GM19023 (cell line): ENCODE data around the gene EWSR1.
"Not testable (repeated sequence)": the region's sequence is repeated elsewhere in the genome, so short reads cannot be mapped to it uniquely, and the experiment has no call there.

Experiments used
- ATAC-seq: cut with Tn5 transposase; IDR thresholded peaks from one replicate; pipeline ENCODE4 v1.9.1; 2021; ENCODE audit warnings: mild to moderate bottlenecking, moderate library complexity; ENCODE audit not compliant: unreplicated experiment

The EWSR1 gene, protein sequence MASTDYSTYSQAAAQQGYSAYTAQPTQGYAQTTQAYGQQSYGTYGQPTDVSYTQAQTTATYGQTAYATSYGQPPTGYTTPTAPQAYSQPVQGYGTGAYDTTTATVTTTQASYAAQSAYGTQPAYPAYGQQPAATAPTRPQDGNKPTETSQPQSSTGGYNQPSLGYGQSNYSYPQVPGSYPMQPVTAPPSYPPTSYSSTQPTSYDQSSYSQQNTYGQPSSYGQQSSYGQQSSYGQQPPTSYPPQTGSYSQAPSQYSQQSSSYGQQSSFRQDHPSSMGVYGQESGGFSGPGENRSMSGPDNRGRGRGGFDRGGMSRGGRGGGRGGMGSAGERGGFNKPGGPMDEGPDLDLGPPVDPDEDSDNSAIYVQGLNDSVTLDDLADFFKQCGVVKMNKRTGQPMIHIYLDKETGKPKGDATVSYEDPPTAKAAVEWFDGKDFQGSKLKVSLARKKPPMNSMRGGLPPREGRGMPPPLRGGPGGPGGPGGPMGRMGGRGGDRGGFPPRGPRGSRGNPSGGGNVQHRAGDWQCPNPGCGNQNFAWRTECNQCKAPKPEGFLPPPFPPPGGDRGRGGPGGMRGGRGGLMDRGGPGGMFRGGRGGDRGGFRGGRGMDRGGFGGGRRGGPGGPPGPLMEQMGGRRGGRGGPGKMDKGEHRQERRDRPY

DNA sequence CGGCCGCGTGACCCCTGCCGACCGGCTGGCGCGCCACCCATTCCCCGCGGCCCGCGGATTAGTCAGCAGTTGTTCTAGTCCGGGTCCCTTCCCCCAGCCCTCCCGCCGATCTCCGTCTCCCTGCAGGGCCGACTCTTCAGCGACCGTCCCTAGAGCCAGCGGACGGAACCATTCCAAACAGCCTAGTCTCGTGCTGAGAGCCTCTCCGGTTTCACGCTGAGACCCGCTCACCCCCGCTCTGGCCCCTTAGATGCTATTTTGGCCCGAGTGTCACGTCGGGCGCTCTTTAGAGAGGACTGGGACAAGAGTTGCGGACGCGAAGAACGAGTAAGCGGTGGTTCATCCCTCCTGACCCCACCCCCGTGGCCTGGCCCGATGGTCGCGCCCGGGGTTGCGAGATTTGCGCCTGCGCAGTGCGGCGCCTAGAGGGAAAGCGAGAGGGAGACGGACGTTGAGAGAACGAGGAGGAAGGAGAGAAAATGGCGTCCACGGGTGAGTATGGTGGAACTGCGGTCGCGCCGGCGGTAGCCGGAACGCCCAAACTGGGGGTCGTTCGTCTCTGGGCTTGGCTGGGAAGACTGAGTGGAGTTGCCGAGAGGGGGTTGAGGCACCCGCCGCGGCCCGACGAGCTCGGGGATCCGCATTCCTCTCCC lies at the start of gene EWSR1, which contains the start of gene RHBDD3:
TSS of gene EWSR1 (plus strand) at position 411 of the 653 bp plus-strand sequence. CDS start at position 480, 69 bp downstream.
TSS of gene RHBDD3 (minus strand) at position 124 of the 653 bp plus-strand sequence. CDS start 2,355 bp downstream, outside the sequence.
- peak; percentile 81 for ATAC-seq

DNA sequence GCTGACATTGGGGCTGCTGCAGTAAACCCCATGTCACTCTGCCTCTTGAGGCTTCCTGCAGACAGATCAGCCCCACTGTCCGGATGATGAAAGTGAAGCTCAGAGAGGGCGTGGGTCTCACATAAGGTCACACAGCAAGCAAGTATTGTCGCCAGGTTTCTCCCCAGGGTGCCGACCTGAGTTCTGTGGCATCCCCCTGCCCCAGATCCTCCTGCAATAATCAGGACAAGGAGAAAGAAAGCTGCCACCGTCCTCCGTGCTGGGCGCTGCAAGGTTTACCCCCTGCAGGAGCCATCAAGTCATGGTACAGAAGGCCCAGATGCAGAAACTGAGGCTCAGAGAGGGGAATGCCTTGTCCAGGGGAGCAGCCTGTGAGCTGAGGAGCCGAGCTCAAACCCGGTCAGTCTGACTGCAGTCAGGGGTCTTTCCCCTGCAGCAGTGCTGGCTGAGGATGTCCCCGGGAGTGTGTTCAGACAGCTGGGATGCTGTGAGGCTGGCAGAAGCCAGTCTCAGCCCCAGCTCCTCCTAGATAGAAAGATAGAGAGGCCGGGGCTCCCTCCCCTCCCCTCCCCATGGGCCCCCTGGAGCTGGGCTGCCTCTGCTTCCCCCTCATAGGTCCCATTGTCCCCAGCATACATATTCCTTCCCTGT lies 49.2 kb upstream of the EWSR1 start:
- no peak for ATAC-seq

DNA sequence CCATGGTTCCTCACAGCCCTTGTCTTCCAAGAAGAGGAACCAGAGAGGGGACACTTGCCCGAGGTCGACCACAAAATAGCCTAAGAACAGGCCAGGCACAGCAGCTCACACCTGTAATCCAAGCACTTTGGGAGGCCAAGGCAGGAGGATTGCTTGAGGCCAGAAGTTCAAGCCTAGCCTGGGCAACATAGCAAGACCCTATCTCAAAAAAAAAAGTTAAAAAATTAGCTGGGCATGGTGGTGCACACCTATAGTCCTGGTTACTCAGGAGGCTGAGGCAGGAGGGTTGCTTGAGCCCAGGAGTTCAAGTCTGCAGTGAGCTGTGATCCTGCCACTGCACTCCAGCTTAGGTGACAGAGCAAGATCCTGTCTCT lies 48.7 kb upstream of the EWSR1 start:
- not testable (repeated sequence) for ATAC-seq

DNA sequence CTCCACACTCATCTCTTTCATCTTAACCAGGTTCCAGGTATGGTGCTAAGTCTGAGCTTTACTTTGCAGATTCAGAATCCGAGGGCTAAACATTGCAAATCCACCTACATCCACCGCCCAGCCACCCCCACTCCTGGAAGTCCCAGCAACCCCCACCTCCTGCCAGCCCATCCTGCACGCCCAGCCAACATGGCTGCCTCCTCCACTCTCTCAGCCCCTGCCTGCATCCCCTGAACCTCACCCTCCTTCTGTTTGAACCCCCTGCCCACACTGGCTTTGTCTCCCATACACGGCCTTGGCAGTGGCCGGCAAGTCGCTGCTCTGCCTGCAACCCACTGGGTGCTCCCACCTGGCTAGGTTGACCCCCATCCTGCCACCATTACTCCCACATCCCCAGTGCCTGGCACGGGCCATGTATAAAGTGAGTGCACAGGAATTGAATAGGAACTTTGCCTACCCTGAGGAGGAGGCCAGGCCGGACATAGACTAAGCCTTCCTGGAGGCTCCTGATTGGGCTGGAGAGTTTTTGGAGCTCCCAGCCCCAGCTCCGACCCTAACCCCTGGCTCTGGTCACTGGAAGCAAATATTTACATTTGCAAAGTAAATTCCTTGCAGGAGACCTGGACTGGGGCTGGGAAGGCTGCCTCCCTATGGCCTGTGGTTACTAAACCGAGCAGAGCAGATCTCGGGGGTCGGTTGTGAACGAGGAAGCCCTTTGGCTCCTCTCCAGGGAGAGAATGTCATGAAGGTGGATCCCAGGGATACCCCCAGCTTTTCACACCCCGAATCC lies 48.0 kb upstream of the EWSR1 start:
- ATAC-seq: no peak

DNA sequence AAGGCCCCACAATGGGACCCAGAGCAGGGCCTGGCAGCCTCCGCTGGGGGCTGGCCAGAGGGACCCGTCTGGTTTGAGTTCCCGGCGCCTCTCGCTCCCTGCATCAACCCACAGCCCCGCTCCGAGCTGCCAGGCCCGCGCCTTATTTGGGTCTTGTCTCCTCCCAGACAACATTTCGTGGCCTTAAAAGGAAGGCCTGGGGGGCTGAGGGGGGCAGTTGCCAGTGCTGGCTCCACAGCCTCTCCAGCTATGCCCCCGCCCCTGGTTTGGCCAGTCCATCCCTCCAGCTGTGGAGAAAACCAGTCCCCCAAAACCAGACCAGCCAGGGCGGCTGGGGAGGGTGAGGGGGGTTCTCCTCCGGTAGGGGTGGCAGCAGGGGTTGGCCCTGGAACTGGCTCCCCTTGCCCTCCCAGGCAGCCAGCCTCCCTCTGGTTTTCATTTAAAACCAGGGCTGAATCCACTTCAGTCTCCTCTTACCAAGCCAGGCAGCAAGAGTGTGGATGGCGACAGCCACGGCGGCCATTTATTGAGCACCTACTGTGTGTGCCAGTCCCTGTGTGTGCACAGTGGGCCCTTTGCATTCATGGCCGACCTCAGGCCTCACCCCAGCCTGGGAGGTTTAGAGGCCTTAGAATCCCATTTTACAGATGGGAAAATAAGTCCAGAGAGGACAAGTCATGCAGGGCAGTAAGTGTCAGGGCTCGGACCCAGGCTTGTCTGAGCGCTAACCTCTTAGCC lies 43.8 kb upstream of the EWSR1 start:
- ATAC-seq: no peak

DNA sequence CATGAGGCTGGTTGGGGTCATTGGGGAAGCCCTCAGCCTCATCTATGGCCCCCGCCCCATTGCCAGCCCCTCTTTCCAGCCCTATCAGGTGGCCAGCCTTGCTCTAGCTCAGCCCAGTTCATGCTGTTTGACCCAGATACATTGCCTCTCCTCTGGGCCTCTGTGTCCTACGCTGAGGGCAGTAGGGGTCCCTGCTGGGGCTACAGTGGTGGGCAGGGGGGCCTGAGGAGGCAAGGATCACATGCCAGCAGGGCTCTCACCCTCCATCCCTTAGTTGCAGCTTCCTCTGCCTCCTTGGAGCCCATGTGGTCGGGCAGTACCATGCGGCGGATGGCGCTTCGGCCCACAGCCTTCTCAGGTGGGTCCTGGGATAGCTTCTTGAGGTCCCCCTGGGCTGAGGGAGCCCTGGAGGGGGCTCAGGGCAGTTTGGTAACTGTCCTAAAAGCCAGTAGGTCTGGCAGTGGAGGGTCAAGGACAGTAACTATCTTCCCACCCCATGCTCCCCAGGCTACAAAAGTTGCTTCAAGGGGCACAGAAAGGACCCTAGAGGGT lies 43.1 kb upstream of the EWSR1 start:
- no peak for ATAC-seq

DNA sequence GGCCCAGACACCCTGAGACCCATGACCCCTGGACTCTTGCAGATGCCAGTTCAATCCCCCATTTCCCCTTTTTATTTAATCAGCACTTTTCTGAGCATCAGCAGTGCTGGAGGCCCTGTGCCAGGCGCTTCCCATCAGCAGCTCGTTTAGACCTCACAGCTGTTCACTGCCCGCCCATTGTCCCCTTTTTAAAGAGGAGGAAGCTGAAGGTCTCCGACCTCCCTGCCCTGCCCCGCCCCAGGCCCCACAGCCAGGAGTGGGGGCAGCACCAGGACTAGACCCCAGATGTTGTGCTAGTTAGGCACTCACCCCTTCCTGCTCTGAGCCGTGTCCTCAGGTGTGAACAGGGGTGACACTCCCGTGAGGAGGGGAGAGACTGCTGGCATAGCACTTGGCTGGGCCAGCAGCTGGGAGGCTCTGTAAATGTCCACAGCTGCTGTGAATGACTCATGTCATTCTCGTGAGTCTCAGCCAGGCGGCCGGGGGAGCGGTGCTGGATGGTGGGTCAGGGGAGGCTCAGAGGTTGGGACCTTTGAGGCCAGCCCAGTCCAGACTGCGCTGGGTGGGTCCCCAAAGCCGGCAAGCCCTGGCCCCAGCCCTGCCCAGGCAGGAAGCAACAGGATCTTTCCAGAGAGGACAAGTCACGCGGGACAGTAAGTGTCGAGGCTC lies 42.5 kb upstream of the EWSR1 start:
- no peak for ATAC-seq

- no peak for ATAC-seq
These were observed 41.6 kb upstream of the EWSR1 start for GRCh38 chr22:29226351-29226981.

GRCh38 chr22:29230972-29231875 lies 36.8 kb upstream of the EWSR1 start:
- ATAC-seq: no peak

GRCh38 chr22:29231971-29232959 lies 35.8 kb upstream of the EWSR1 start:
- no peak for ATAC-seq

GRCh38 chr22:29233277-29233877 lies 34.7 kb upstream of the EWSR1 start:
- no peak for ATAC-seq

DNA sequence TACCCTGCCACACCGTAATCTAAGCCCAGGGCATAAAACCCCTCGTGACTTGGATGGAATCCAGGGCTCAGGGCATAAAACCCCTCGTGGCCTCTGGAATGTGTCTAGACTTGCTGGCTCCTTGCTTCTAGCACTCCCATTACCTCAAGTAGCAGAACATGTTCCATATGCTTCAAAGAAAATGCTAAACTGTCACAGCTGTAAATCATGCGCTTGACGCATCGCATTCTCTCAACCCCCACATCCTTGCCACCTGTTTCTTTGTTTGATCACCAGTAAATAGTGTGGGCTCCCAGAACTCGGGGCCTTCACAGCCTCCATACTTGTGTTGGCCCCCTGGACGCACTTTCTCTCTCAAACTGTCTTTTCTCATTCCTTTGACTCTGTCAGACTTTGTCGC lies 27.6 kb upstream of the EWSR1 start:
- ATAC-seq: not testable (repeated sequence)

- no peak for ATAC-seq
These were observed 24.1 kb upstream of the EWSR1 start for GRCh38 chr22:29243874-29244446.

DNA sequence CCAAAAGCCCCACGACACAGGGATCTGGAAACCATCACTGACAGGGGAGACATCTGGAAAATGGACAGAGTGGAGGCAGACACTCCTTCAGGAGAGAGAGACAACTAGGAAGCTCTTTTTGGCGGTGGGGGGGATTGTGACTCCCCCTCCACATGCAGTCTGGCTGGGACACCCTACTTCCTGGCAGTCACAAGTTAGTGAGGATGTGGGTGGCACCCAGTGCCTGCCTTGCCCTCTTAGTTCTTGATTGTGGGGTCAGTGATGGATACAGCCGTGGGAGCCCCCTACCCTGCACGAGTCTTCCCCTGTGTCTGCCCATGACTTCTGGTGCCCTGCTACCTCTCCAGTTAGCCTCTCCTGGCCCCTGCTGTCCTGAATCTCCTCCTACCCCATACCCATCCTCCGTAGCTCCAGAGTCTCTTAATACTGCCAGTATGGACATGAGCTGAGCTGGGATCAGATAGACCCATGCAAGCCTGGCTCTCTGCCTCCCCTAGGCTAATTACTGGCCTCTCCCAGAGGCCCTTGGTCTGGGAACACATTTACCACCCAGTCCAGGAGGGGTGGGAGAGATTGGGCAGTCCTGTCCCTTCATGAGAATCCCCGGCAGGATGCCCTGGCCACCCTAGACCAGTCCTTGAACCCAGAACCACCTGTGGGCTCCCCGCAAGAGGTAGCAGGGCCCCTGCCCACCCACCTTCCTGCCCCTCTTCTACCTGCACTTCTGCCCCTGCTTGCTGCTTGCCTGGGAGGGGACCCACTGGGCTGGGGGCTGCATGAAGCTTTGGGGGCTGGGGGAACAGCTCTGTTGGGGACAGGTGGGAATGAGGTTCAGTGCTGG lies 23.1 kb upstream of the EWSR1 start:
- no peak for ATAC-seq
